ENCODE data around the gene FAM124B.

Gene FAM124B

GRCh38 chr2:224379986-224380385 is 21.9 kb downstream of the FAM124B start:
- no peak for DNase-seq

DNA sequence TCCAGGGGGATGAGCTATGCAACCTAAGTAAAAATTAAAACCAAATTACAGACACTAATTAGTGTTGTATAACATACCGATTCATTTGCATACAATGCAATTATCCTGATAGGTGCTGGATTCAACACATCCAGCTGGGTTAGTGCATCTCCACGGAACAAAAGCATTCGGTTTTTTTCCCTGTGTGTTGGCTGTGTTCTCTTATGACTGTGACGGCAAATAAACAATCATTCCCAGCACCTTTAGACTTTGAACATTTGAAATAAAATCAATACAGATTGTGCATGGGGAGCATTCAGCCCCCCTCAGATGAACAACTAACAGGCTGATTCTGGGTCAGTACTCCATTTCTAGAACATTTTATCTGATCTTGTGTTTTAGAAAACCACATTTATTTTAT is 22.7 kb downstream of the FAM124B start:
- DNase-seq, result no peak

- no peak for DNase-seq
Observed at GRCh38 chr2:224378701-224379097, 23.2 kb downstream of the FAM124B start.

- DNase-seq, result no peak
Observed at GRCh38 chr2:224377751-224378700, 23.9 kb downstream of the FAM124B start.

GRCh38 chr2:224372641-224373040 is 29.3 kb downstream of the FAM124B start:
- no peak for DNase-seq

- peak; percentile 46 for DNase-seq
Observed at GRCh38 chr2:224369028-224369632, 32.8 kb downstream of the FAM124B start.

GRCh38 chr2:224366267-224366844 is 35.6 kb downstream of the FAM124B start:
- DNase-seq, result no peak

- no peak for DNase-seq
Observed at GRCh38 chr2:224365331-224365730, 36.6 kb downstream of the FAM124B start.

- no peak for DNase-seq
Observed at GRCh38 chr2:224363281-224363680, 38.6 kb downstream of the FAM124B start.

- no peak for DNase-seq
Observed at GRCh38 chr2:224362094-224362493, 39.8 kb downstream of the FAM124B start.

- no peak for DNase-seq
Observed at GRCh38 chr2:224360801-224361251, 41.1 kb downstream of the FAM124B start.

GRCh38 chr2:224359569-224359968 is 42.3 kb downstream of the FAM124B start:
- no peak for DNase-seq

DNA sequence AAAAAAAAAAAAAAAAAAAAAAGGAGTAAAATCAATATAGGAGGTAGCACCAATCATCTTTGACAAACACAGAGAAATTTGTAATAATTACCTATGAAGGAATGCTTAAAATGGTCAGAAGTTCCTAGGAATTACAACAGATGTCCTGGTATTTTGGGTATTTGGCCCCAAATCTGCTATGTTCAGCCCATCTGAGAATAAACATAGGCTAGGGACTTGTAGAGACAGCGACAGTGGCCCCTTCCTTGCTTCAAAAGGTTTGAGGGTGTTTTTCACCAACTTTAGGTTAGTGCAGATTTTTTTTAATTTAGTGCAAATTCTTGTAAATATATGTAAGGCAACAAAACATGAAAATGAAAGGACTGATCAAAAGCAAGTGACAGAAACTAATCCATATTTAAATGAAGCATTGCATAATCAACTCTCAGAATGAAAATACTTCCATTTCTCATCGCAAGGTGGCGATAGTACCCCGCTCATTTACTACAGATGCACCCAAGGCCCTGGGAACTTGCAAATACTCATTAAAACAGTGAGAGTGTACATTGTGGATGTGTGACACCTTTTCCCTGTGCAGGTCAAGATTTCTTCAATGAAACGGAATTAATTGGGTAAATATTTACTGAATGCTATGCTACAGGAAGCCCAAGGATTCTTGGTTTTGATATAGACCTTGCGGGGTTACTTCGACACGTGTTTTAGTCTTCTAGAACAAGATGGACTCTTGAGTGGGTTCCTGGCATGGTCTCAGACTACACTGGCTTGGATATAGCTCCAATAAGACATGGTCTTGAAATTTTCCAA is 44.6 kb downstream of the FAM124B start:
- DNase-seq, result peak; percentile 66

- no peak for DNase-seq
Observed at GRCh38 chr2:224354632-224355211, 47.2 kb downstream of the FAM124B start.

GRCh38 chr2:224350703-224351102 is 51.2 kb downstream of the FAM124B start:
- DNase-seq, result no peak

DNA sequence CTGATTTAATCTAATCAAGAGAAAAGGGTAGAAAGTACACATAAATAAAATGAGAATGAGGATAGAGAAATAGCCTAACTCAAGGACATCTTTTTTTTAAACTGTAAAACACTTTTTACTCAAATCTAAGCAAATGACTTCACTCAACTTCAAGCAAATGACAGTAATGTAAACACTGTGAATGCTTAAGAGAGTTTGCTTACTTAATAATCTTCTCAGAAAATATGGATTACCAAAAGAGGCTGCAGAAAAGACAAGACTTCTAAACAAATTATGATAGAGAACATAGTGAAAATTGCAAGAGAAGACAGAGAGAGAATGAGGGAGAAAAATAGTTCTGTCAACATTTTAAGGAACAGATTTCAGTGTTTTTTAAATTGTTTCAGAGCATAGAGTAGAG is 52.5 kb downstream of the FAM124B start:
- no peak for DNase-seq

DNA sequence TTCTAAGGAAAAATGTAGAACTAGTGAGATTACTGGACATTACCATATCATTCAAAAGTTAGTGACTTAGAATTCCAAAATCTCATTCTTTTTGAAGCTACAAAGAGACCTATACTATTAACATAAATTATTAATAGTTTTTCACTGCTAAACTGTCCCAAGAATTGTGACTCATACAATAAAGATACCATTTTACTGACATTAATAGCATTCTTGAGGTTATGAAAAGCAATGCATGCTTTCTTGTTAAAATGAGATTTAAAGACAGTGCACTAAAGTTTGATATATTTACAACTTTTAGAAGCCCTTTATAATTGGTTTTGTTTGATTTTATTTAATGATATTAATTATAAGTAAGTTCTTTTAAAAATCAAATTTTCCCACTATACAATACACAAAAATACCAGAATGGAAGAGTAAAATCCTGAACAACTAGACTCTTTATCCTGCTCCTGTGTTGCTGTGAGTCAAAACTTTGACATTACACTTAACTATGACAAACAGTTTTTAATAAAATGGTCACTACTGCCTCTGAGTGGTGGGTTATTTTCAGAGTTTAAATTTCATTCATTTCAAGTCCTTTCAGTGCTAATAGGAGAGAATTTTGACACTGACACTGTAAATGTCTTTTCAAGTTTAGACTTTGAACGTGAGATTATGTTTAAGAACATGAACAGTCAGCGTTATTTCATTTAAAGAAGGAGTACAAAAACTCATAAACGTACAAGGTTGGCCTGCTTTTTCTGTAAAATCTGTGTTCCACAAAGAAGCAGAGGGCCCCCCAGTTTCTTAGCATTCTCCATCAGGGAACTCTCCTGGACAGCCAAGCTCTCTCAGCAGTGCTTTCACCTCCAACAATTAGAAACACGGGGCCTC is 54.5 kb downstream of the FAM124B start:
- DNase-seq, result no peak

- no peak for DNase-seq
Observed at GRCh38 chr2:224345492-224345891, 56.4 kb downstream of the FAM124B start.

GRCh38 chr2:224343226-224343625 is 58.7 kb downstream of the FAM124B start:
- DNase-seq, result no peak

DNA sequence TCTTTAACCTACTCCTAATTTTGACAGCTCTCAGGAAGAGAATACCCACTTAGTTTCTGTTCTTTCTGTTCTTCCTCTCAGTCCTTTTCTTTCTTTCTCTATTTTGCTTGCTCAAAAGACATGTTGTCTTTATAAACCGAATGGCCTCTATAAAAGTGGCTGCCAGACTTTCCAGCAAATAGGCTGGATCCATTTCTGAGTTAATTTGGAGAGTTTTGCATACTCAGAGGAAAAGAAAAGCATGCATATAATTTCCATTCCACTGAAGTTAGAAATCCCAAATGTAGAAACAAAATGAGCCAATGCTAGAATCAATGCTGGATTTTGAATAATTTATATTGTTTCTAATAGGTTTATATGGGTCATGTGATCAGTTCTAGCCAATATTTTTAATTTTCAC is 65.9 kb downstream of the FAM124B start:
- DNase-seq, result no peak

GRCh38 chr2:224334726-224335125 is 67.2 kb downstream of the FAM124B start:
- DNase-seq, result no peak

All from CD4-positive, alpha-beta T cell treated with Interleukin-10 for 1 hour (primary cell).